HG03565 (cell line): ENCODE measurements around the gene ARHGAP31.
"Not testable (repeated sequence)": the region's sequence is repeated elsewhere in the genome, so short reads cannot be mapped to it uniquely, and the experiment has no call there.

Experiments
- ATAC-seq: cut with Tn5 transposase; IDR thresholded peaks from one replicate; pipeline ENCODE4 v1.9.1; 2021; ENCODE audit warnings: mild to moderate bottlenecking, moderate library complexity; ENCODE audit not compliant: unreplicated experiment

The ARHGAP31 gene

GRCh38 chr3:119347036-119347435 lies 52.9 kb downstream of the ARHGAP31 start:
- ATAC-seq: no peak

GRCh38 chr3:119349354-119350041 lies 55.3 kb downstream of the ARHGAP31 start:
- no peak for ATAC-seq

- no peak for ATAC-seq
Measured at GRCh38 chr3:119350114-119350513, 55.9 kb downstream of the ARHGAP31 start.

- no peak for ATAC-seq
Measured at GRCh38 chr3:119351581-119351980, 57.4 kb downstream of the ARHGAP31 start.

GRCh38 chr3:119352034-119352609 lies 57.9 kb downstream of the ARHGAP31 start:
- peak; percentile 97 for ATAC-seq

- ATAC-seq: peak; percentile 35
Measured at GRCh38 chr3:119352863-119353527, 58.8 kb downstream of the ARHGAP31 start.

GRCh38 chr3:119355608-119356007 lies 61.4 kb downstream of the ARHGAP31 start:
- not testable (repeated sequence) for ATAC-seq

- no peak for ATAC-seq
Measured at GRCh38 chr3:119356646-119357045, 62.5 kb downstream of the ARHGAP31 start.

GRCh38 chr3:119357190-119357589 lies 63.0 kb downstream of the ARHGAP31 start:
- no peak for ATAC-seq

- peak; percentile 51 for ATAC-seq
Measured at GRCh38 chr3:119359476-119360326, 65.5 kb downstream of the ARHGAP31 start.

GRCh38 chr3:119360736-119361462 lies 66.7 kb downstream of the ARHGAP31 start:
- ATAC-seq: no peak

GRCh38 chr3:119362010-119362409 lies 67.8 kb downstream of the ARHGAP31 start:
- no peak for ATAC-seq

- no peak for ATAC-seq
Measured at GRCh38 chr3:119362940-119363725, 69.0 kb downstream of the ARHGAP31 start.

GRCh38 chr3:119364401-119364800 lies 70.2 kb downstream of the ARHGAP31 start:
- no peak for ATAC-seq

- no peak for ATAC-seq
Measured at GRCh38 chr3:119365418-119365817, 71.2 kb downstream of the ARHGAP31 start.

- ATAC-seq: no peak
Measured at GRCh38 chr3:119367000-119367399, 72.8 kb downstream of the ARHGAP31 start.

- no peak for ATAC-seq
Measured at GRCh38 chr3:119368298-119368697, 74.1 kb downstream of the ARHGAP31 start.

GRCh38 chr3:119371786-119372185 lies 77.6 kb downstream of the ARHGAP31 start:
- not testable (repeated sequence) for ATAC-seq

- ATAC-seq: no peak
Measured at GRCh38 chr3:119375106-119375505, 80.9 kb downstream of the ARHGAP31 start.

GRCh38 chr3:119375510-119375909 lies 81.3 kb downstream of the ARHGAP31 start:
- ATAC-seq: no peak
